H9 (cell line): ENCODE measurements around the gene BBOF1. TPM values are rescaled to one million over a fixed set of nuclear protein-coding genes. Genes with fewer than 3 reads are reported as not detected.

Source experiments
- DNase-seq: peaks from one replicate; pipeline ENCODE4 v3.0.0-alpha.2; 2017
- H2AFZ ChIP-seq: one replicate; pipeline ENCODE4 v1.6.1; 2013; ENCODE audit warnings: mild to moderate bottlenecking, low read length, control low read depth, moderate library complexity
- H2AK5ac ChIP-seq: 2 replicates; pipeline ENCODE4 v1.6.1; 2013; ENCODE audit warnings: low read length, control low read depth, mixed read lengths; ENCODE audit not compliant: insufficient read length
- H2BK120ac ChIP-seq: one replicate; pipeline ENCODE4 v1.6.1; 2013; ENCODE audit warnings: low read depth, mild to moderate bottlenecking, low read length, control low read depth, inconsistent platforms; ENCODE audit not compliant: poor library complexity, severe bottlenecking
- H2BK12ac ChIP-seq: 2 replicates; pipeline ENCODE4 v1.6.1; 2013; ENCODE audit warnings: low read length, control low read depth, mixed read lengths, low read depth; ENCODE audit not compliant: insufficient read length
- H2BK15ac ChIP-seq: 2 replicates; pipeline ENCODE4 v1.6.1; 2013; ENCODE audit warnings: low read depth, low read length, control low read depth
- H2BK20ac ChIP-seq: one replicate; pipeline ENCODE4 v1.6.1; 2013; ENCODE audit warnings: low read depth, mild to moderate bottlenecking, low read length, control low read depth, inconsistent platforms; ENCODE audit not compliant: poor library complexity, severe bottlenecking
- H2BK5ac ChIP-seq: 2 replicates; pipeline ENCODE4 v1.6.1; 2013; ENCODE audit warnings: low read length, control low read depth, mixed read lengths; ENCODE audit not compliant: insufficient read length
- H3K14ac ChIP-seq: 2 replicates; pipeline ENCODE4 v1.6.1; 2013; ENCODE audit warnings: low read length, control low read depth; ENCODE audit not compliant: insufficient read depth
- H3K18ac ChIP-seq: 2 replicates; pipeline ENCODE4 v1.6.1; 2013; ENCODE audit warnings: low read depth, mild to moderate bottlenecking, mixed read lengths, low read length, control low read depth; ENCODE audit not compliant: insufficient read length
- H3K23ac ChIP-seq: 2 replicates; pipeline ENCODE4 v1.6.1; 2013; ENCODE audit warnings: low read length, control low read depth, mixed read lengths, low read depth; ENCODE audit not compliant: insufficient read length
- H3K23me2 ChIP-seq: 2 replicates; pipeline ENCODE4 v1.6.1; 2013; ENCODE audit warnings: low read depth, mild to moderate bottlenecking, mixed read lengths, low read length, control low read depth; ENCODE audit not compliant: insufficient read length, poor library complexity, severe bottlenecking
- H3K27ac ChIP-seq: 2 replicates; pipeline ENCODE4 v1.5.1; 2013; ENCODE audit warnings: low read length, control low read depth, mixed read lengths, low read depth; ENCODE audit not compliant: insufficient read length
- H3K27me3 ChIP-seq: 2 replicates; pipeline ENCODE4 v1.6.1; 2013; ENCODE audit warnings: low read length, control low read depth, inconsistent platforms; ENCODE audit not compliant: insufficient read depth
- H3K4ac ChIP-seq: 2 replicates; pipeline ENCODE4 v1.6.1; 2013; ENCODE audit warnings: low read depth, mild to moderate bottlenecking, control low read depth, inconsistent platforms, low read length, moderate library complexity
- H3K4me1 ChIP-seq: 2 replicates; pipeline ENCODE4 v1.6.1; 2013; ENCODE audit warnings: low read length, control low read depth, inconsistent platforms; ENCODE audit not compliant: insufficient read depth
- H3K4me2 ChIP-seq: 2 replicates; pipeline ENCODE4 v1.6.1; 2013; ENCODE audit warnings: low read length, control low read depth, mixed read lengths; ENCODE audit not compliant: insufficient read length, insufficient read depth
- H3K56ac ChIP-seq: 2 replicates; pipeline ENCODE4 v1.6.1; 2013; ENCODE audit warnings: low read depth, mild to moderate bottlenecking, mixed read lengths, low read length, control low read depth; ENCODE audit not compliant: insufficient read length
- H3K79me1 ChIP-seq: 2 replicates; pipeline ENCODE4 v1.6.1; 2013; ENCODE audit warnings: low read depth, mild to moderate bottlenecking, moderate library complexity, low read length, control low read depth, inconsistent platforms; ENCODE audit not compliant: insufficient read depth, poor library complexity, severe bottlenecking
- H3K79me2 ChIP-seq: 2 replicates; pipeline ENCODE4 v1.6.1; 2013; ENCODE audit warnings: low read length, control low read depth, inconsistent platforms; ENCODE audit not compliant: insufficient read depth
- H3K9ac ChIP-seq: 2 replicates; pipeline ENCODE4 v1.6.1; 2013; ENCODE audit warnings: low read length, control low read depth, mixed read lengths; ENCODE audit not compliant: insufficient read length; ENCODE audit errors: extremely low read depth
- H3K9me3 ChIP-seq: one replicate; pipeline ENCODE4 v1.6.1; 2013; ENCODE audit warnings: low read depth, low read length, inconsistent platforms; ENCODE audit not compliant: control insufficient read depth
- H3T11ph ChIP-seq: one replicate; pipeline ENCODE4 v1.6.1; 2013; ENCODE audit warnings: mild to moderate bottlenecking, low read length, control low read depth, inconsistent platforms
- H4K20me1 ChIP-seq: one replicate; pipeline ENCODE4 v1.6.1; 2013; ENCODE audit not compliant: control insufficient read depth, insufficient read length, insufficient read depth
- H4K5ac ChIP-seq: 2 replicates; pipeline ENCODE4 v1.6.1; 2013; ENCODE audit warnings: low read depth, mild to moderate bottlenecking, mixed read lengths, low read length, control low read depth; ENCODE audit not compliant: insufficient read length
- H4K8ac ChIP-seq: replicated peaks from 2 replicates; pipeline ENCODE4 v1.6.1; 2013; ENCODE audit warnings: low read length, control low read depth, mixed read lengths, low read depth; ENCODE audit not compliant: insufficient read length
- H4K91ac ChIP-seq: 2 replicates; pipeline ENCODE4 v1.6.1; 2013; ENCODE audit warnings: low read depth, mild to moderate bottlenecking, moderate library complexity, mixed read lengths, low read length, control low read depth; ENCODE audit not compliant: insufficient read length
- H3K27ac Mint-ChIP-seq, 3 experiments: 2 replicates in 2 of 3; 3 replicates in 1 of 3; pipeline ENCODE4 v1.8.0; 2020 to 2021; ENCODE audit warnings: mixed read lengths in 3 of 3, mild to moderate bottlenecking in 1 of 3, moderate library complexity in 1 of 3
- H3K27me3 Mint-ChIP-seq: 2 replicates; pipeline ENCODE4 v1.8.0; 2021; ENCODE audit warnings: low read depth, mild to moderate bottlenecking, moderate library complexity, mixed read lengths
- H3K36me3 Mint-ChIP-seq, 3 experiments: 2 replicates in 2 of 3; 3 replicates in 1 of 3; pipeline ENCODE4 v1.8.0; 2020 to 2021; ENCODE audit warnings: low read depth in 3 of 3, mixed read lengths in 3 of 3; ENCODE audit not compliant: insufficient read depth in 1 of 3
- H3K4me1 Mint-ChIP-seq, 2 experiments: 2 replicates each; pipeline ENCODE4 v1.8.0; 2020; ENCODE audit warnings: mixed read lengths in 2 of 2
- H3K4me3 Mint-ChIP-seq, 2 experiments: 2 replicates in 1 of 2; 3 replicates in 1 of 2; pipeline ENCODE4 v1.8.0; 2020 to 2021; ENCODE audit warnings: mild to moderate bottlenecking in 2 of 2, mixed read lengths in 2 of 2, moderate library complexity in 1 of 2
- H3K9me3 Mint-ChIP-seq, 2 experiments: 2 replicates in 1 of 2; 3 replicates in 1 of 2; pipeline ENCODE4 v1.8.0; 2020; ENCODE audit warnings: mild to moderate bottlenecking in 2 of 2, mixed read lengths in 2 of 2, moderate library complexity in 1 of 2
- WGBS: extraction: QIAGEN DNeasy Blood & Tissue Kit; methylation state at CpG from one replicate; pipeline ENCODE4 v1.1.7; 2013; ENCODE audit warnings: missing lambda C conversion rate, low lambda C conversion rate, mixed read lengths; ENCODE audit not compliant: insufficient read length; ENCODE audit errors: extremely low coverage; 5-methylcytosine and 5-hydroxymethylcytosine counted together
- total RNA-seq: library from RNA; stranded (reverse); gene quantifications from 2 replicates; pipeline ENCODE4 v1.2.1, GENCODE V29; 2021
- TF ChIP-seq, protein P1 (sequence below): fragments of 200-600 bp; sonication (generic); conservative IDR thresholded peaks from 3 replicates; pipeline ENCODE4 v1.8.0; 2021; ENCODE audit warnings: antibody characterized with exemption, mild to moderate bottlenecking

Gene BBOF1
- total RNA-seq, 1 experiment from 2014 or later = 0.61 TPM

DNA sequence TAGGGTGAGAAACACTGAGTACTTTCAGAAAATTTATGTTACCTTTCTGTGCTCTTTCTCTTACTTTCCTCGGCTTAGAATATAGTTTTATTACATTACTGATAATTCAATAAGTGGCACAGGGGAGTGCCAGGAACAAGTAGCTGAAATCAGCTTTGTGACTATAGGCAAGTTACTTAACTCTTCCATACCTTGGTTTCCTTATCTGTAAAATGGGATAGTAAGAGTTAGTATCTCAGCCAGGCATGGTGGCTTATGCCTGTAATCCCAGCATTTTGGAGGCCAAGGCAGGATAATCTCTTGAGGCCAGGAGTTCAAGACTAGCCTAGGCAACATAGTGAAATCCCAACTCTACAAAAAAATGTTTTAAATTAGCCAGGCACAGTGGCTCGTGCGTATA, 15.4 kb downstream of the BBOF1 start:
- no peak overlapping the region for H4K91ac ChIP-seq
- Mint-ChIP-seq H3K4me3 (no peak overlapping the region), H3K9me3 (no peaks in the 10 kb centered on the region), H3K27me3 (no peaks in the 10 kb centered on the region), H3K27ac (no peak overlapping the region), H3K36me3 (no peaks in the 10 kb centered on the region), H3K4me1 (no peaks in the 10 kb centered on the region)
- H3K27ac ChIP-seq = no peak overlapping the region
- no peak overlapping the region for H2AK5ac ChIP-seq
- H4K8ac ChIP-seq = no peak overlapping the region
- no CpG with 5 or more reads among the region's 3 CpGs for WGBS
- no peak overlapping the region for H2AFZ ChIP-seq
- H2BK15ac ChIP-seq = no peak overlapping the region
- H3K9ac ChIP-seq = no peak overlapping the region
- H3K23me2 ChIP-seq = no peaks in the 10 kb centered on the region
- H3K56ac ChIP-seq = no peak overlapping the region
- no peak overlapping the region for H2BK120ac ChIP-seq
- no peak overlapping the region for H3K14ac ChIP-seq
- H3K18ac ChIP-seq = no peak overlapping the region
- no peak overlapping the region for H2BK20ac ChIP-seq
- no peaks in the 10 kb centered on the region for H3K9me3 ChIP-seq
- H3K4me2 ChIP-seq = no peak overlapping the region
- no peak overlapping the region for H2BK12ac ChIP-seq
- no peaks in the 10 kb centered on the region for H4K20me1 ChIP-seq
- H3K4ac ChIP-seq = no peak overlapping the region
- H3K79me1 ChIP-seq = no peaks in the 10 kb centered on the region
- no peak overlapping the region for H2BK5ac ChIP-seq
- H4K5ac ChIP-seq = no peak overlapping the region
- H3K27me3 ChIP-seq = no peaks in the 10 kb centered on the region
- no peak for DNase-seq
- H3K4me1 ChIP-seq = no peaks in the 10 kb centered on the region
- no peak overlapping the region for H3T11ph ChIP-seq
- no peak overlapping the region for H3K23ac ChIP-seq
- TF ChIP-seq, protein P1, sequence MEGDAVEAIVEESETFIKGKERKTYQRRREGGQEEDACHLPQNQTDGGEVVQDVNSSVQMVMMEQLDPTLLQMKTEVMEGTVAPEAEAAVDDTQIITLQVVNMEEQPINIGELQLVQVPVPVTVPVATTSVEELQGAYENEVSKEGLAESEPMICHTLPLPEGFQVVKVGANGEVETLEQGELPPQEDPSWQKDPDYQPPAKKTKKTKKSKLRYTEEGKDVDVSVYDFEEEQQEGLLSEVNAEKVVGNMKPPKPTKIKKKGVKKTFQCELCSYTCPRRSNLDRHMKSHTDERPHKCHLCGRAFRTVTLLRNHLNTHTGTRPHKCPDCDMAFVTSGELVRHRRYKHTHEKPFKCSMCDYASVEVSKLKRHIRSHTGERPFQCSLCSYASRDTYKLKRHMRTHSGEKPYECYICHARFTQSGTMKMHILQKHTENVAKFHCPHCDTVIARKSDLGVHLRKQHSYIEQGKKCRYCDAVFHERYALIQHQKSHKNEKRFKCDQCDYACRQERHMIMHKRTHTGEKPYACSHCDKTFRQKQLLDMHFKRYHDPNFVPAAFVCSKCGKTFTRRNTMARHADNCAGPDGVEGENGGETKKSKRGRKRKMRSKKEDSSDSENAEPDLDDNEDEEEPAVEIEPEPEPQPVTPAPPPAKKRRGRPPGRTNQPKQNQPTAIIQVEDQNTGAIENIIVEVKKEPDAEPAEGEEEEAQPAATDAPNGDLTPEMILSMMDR = no peak
- no peaks in the 10 kb centered on the region for H3K79me2 ChIP-seq
